H9 (cell line): ENCODE results near the gene MST1. TPM values are rescaled to one million over a fixed set of nuclear protein-coding genes. Genes with fewer than 3 reads are reported as not detected.

Experiments
- DNase-seq: peaks from one replicate; pipeline ENCODE4 v3.0.0-alpha.2; 2017
- H2AFZ ChIP-seq: one replicate; pipeline ENCODE4 v1.6.1; 2013; ENCODE audit warnings: mild to moderate bottlenecking, low read length, control low read depth, moderate library complexity
- H2AK5ac ChIP-seq: 2 replicates; pipeline ENCODE4 v1.6.1; 2013; ENCODE audit warnings: low read length, control low read depth, mixed read lengths; ENCODE audit not compliant: insufficient read length
- H2BK120ac ChIP-seq: one replicate; pipeline ENCODE4 v1.6.1; 2013; ENCODE audit warnings: low read depth, mild to moderate bottlenecking, low read length, control low read depth, inconsistent platforms; ENCODE audit not compliant: poor library complexity, severe bottlenecking
- H2BK12ac ChIP-seq: 2 replicates; pipeline ENCODE4 v1.6.1; 2013; ENCODE audit warnings: low read length, control low read depth, mixed read lengths, low read depth; ENCODE audit not compliant: insufficient read length
- H2BK15ac ChIP-seq: 2 replicates; pipeline ENCODE4 v1.6.1; 2013; ENCODE audit warnings: low read depth, low read length, control low read depth
- H2BK20ac ChIP-seq: one replicate; pipeline ENCODE4 v1.6.1; 2013; ENCODE audit warnings: low read depth, mild to moderate bottlenecking, low read length, control low read depth, inconsistent platforms; ENCODE audit not compliant: poor library complexity, severe bottlenecking
- H2BK5ac ChIP-seq: 2 replicates; pipeline ENCODE4 v1.6.1; 2013; ENCODE audit warnings: low read length, control low read depth, mixed read lengths; ENCODE audit not compliant: insufficient read length
- H3K14ac ChIP-seq: 2 replicates; pipeline ENCODE4 v1.6.1; 2013; ENCODE audit warnings: low read length, control low read depth; ENCODE audit not compliant: insufficient read depth
- H3K18ac ChIP-seq: 2 replicates; pipeline ENCODE4 v1.6.1; 2013; ENCODE audit warnings: low read depth, mild to moderate bottlenecking, mixed read lengths, low read length, control low read depth; ENCODE audit not compliant: insufficient read length
- H3K23ac ChIP-seq: 2 replicates; pipeline ENCODE4 v1.6.1; 2013; ENCODE audit warnings: low read length, control low read depth, mixed read lengths, low read depth; ENCODE audit not compliant: insufficient read length
- H3K23me2 ChIP-seq: 2 replicates; pipeline ENCODE4 v1.6.1; 2013; ENCODE audit warnings: low read depth, mild to moderate bottlenecking, mixed read lengths, low read length, control low read depth; ENCODE audit not compliant: insufficient read length, poor library complexity, severe bottlenecking
- H3K27ac ChIP-seq: 2 replicates; pipeline ENCODE4 v1.5.1; 2013; ENCODE audit warnings: low read length, control low read depth, mixed read lengths, low read depth; ENCODE audit not compliant: insufficient read length
- H3K27me3 ChIP-seq: 2 replicates; pipeline ENCODE4 v1.6.1; 2013; ENCODE audit warnings: low read length, control low read depth, inconsistent platforms; ENCODE audit not compliant: insufficient read depth
- H3K4ac ChIP-seq: 2 replicates; pipeline ENCODE4 v1.6.1; 2013; ENCODE audit warnings: low read depth, mild to moderate bottlenecking, control low read depth, inconsistent platforms, low read length, moderate library complexity
- H3K4me1 ChIP-seq: 2 replicates; pipeline ENCODE4 v1.6.1; 2013; ENCODE audit warnings: low read length, control low read depth, inconsistent platforms; ENCODE audit not compliant: insufficient read depth
- H3K4me2 ChIP-seq: 2 replicates; pipeline ENCODE4 v1.6.1; 2013; ENCODE audit warnings: low read length, control low read depth, mixed read lengths; ENCODE audit not compliant: insufficient read length, insufficient read depth
- H3K56ac ChIP-seq: 2 replicates; pipeline ENCODE4 v1.6.1; 2013; ENCODE audit warnings: low read depth, mild to moderate bottlenecking, mixed read lengths, low read length, control low read depth; ENCODE audit not compliant: insufficient read length
- H3K79me1 ChIP-seq: 2 replicates; pipeline ENCODE4 v1.6.1; 2013; ENCODE audit warnings: low read depth, mild to moderate bottlenecking, moderate library complexity, low read length, control low read depth, inconsistent platforms; ENCODE audit not compliant: insufficient read depth, poor library complexity, severe bottlenecking
- H3K79me2 ChIP-seq: 2 replicates; pipeline ENCODE4 v1.6.1; 2013; ENCODE audit warnings: low read length, control low read depth, inconsistent platforms; ENCODE audit not compliant: insufficient read depth
- H3K9ac ChIP-seq: 2 replicates; pipeline ENCODE4 v1.6.1; 2013; ENCODE audit warnings: low read length, control low read depth, mixed read lengths; ENCODE audit not compliant: insufficient read length; ENCODE audit errors: extremely low read depth
- H3K9me3 ChIP-seq: one replicate; pipeline ENCODE4 v1.6.1; 2013; ENCODE audit warnings: low read depth, low read length, inconsistent platforms; ENCODE audit not compliant: control insufficient read depth
- H3T11ph ChIP-seq: one replicate; pipeline ENCODE4 v1.6.1; 2013; ENCODE audit warnings: mild to moderate bottlenecking, low read length, control low read depth, inconsistent platforms
- H4K20me1 ChIP-seq: one replicate; pipeline ENCODE4 v1.6.1; 2013; ENCODE audit not compliant: control insufficient read depth, insufficient read length, insufficient read depth
- H4K5ac ChIP-seq: 2 replicates; pipeline ENCODE4 v1.6.1; 2013; ENCODE audit warnings: low read depth, mild to moderate bottlenecking, mixed read lengths, low read length, control low read depth; ENCODE audit not compliant: insufficient read length
- H4K8ac ChIP-seq: replicated peaks from 2 replicates; pipeline ENCODE4 v1.6.1; 2013; ENCODE audit warnings: low read length, control low read depth, mixed read lengths, low read depth; ENCODE audit not compliant: insufficient read length
- H4K91ac ChIP-seq: 2 replicates; pipeline ENCODE4 v1.6.1; 2013; ENCODE audit warnings: low read depth, mild to moderate bottlenecking, moderate library complexity, mixed read lengths, low read length, control low read depth; ENCODE audit not compliant: insufficient read length
- H3K27ac Mint-ChIP-seq, 3 experiments: 2 replicates in 2 of 3; 3 replicates in 1 of 3; pipeline ENCODE4 v1.8.0; 2020 to 2021; ENCODE audit warnings: mixed read lengths in 3 of 3, mild to moderate bottlenecking in 1 of 3, moderate library complexity in 1 of 3
- H3K27me3 Mint-ChIP-seq: 2 replicates; pipeline ENCODE4 v1.8.0; 2021; ENCODE audit warnings: low read depth, mild to moderate bottlenecking, moderate library complexity, mixed read lengths
- H3K36me3 Mint-ChIP-seq, 3 experiments: 2 replicates in 2 of 3; 3 replicates in 1 of 3; pipeline ENCODE4 v1.8.0; 2020 to 2021; ENCODE audit warnings: low read depth in 3 of 3, mixed read lengths in 3 of 3; ENCODE audit not compliant: insufficient read depth in 1 of 3
- H3K4me1 Mint-ChIP-seq, 2 experiments: 2 replicates each; pipeline ENCODE4 v1.8.0; 2020; ENCODE audit warnings: mixed read lengths in 2 of 2
- H3K4me3 Mint-ChIP-seq, 2 experiments: 2 replicates in 1 of 2; 3 replicates in 1 of 2; pipeline ENCODE4 v1.8.0; 2020 to 2021; ENCODE audit warnings: mild to moderate bottlenecking in 2 of 2, mixed read lengths in 2 of 2, moderate library complexity in 1 of 2
- H3K9me3 Mint-ChIP-seq, 2 experiments: 2 replicates in 1 of 2; 3 replicates in 1 of 2; pipeline ENCODE4 v1.8.0; 2020; ENCODE audit warnings: mild to moderate bottlenecking in 2 of 2, mixed read lengths in 2 of 2, moderate library complexity in 1 of 2
- CTCF ChIP-seq: fragments of 200-600 bp; sonication (generic); conservative IDR thresholded peaks from 3 replicates; pipeline ENCODE4 v1.8.0; 2021; ENCODE audit warnings: antibody characterized with exemption, mild to moderate bottlenecking
- WGBS: extraction: QIAGEN DNeasy Blood & Tissue Kit; methylation state at CpG from one replicate; pipeline ENCODE4 v1.1.7; 2013; ENCODE audit warnings: missing lambda C conversion rate, low lambda C conversion rate, mixed read lengths; ENCODE audit not compliant: insufficient read length; ENCODE audit errors: extremely low coverage; 5-methylcytosine and 5-hydroxymethylcytosine counted together
- total RNA-seq: library from RNA; stranded (reverse); gene quantifications from 2 replicates; pipeline ENCODE4 v1.2.1, GENCODE V29; 2021

Gene MST1
- total RNA-seq, 1 experiment from 2014 or later, result 8.9 TPM

GRCh38 chr3:49716169-49716568 lies 26.9 kb upstream of the MST1 start:
- Histone ChIP-seq H3K56ac (no peak overlapping the region), H4K5ac (no peak overlapping the region), H2BK120ac (no peak overlapping the region), H3K14ac (no peak overlapping the region), H2BK20ac (no peak overlapping the region), H4K8ac (no peak overlapping the region), H3K18ac (no peak overlapping the region), H3K4me2 (no peak overlapping the region), H3K9ac (no peak overlapping the region), H3K4me1 (no peaks in the 10 kb centered on the region), H3T11ph (no peak overlapping the region), H3K4ac (no peak overlapping the region), H3K9me3 (no peaks in the 10 kb centered on the region), H3K79me2 (no peaks in the 10 kb centered on the region), H3K23ac (no peak overlapping the region), H2BK5ac (no peak overlapping the region), H3K23me2 (peaks cover 10% of the 10 kb centered on the region), H2AFZ (no peak overlapping the region), H3K27me3 (no peaks in the 10 kb centered on the region), H3K27ac (no peak overlapping the region), H2BK12ac (no peak overlapping the region), H2AK5ac (no peak overlapping the region), H4K91ac (no peak overlapping the region), H2BK15ac (no peak overlapping the region), H4K20me1 (no peaks in the 10 kb centered on the region), H3K79me1 (no peaks in the 10 kb centered on the region)
- peaks cover 8 to 10% of the 10 kb centered on the region in 2 experiments for H3K4me1 Mint-ChIP-seq
- peaks cover 0 to 17% (median 17%) of the 10 kb centered on the region in 3 experiments; a peak in 6 of 7 replicates for H3K36me3 Mint-ChIP-seq
- H3K27me3 Mint-ChIP-seq, result peaks cover 4% of the 10 kb centered on the region
- no peaks in the 10 kb centered on the region for H3K9me3 Mint-ChIP-seq
- no CpG with 5 or more reads among the region's 7 CpGs for WGBS
- 0 out of 7 replicates have a peak overlapping the region, but pooled peaks of 1 of the 3 experiments have one; percentile 29 for H3K27ac Mint-ChIP-seq
- TF ChIP-seq CTCF, result no peak
- no peak overlapping the region; a peak in 1 of 5 replicates for H3K4me3 Mint-ChIP-seq
- no peak for DNase-seq
